A549 (cell line): ENCODE data around the gene INKA1. TPM values are rescaled to one million over a fixed set of nuclear protein-coding genes. Genes with fewer than 3 reads are reported as not detected.
"Not testable (repeated sequence)": the region's sequence is repeated elsewhere in the genome, so short reads cannot be mapped to it uniquely, and the experiment has no call there.

ENCODE experiments used
- ATAC-seq, 2 experiments: fragments of 200-7000 bp in 1 of 2; fragments of >200 bp in 1 of 2; cut with Nextera tagmentation in 1 of 2; cut with Tn5 transposase in 1 of 2; 3 replicates each; pipeline versions ENCODE4 v1.8.0 to v1.9.1; 2018 to 2020; ENCODE audit warnings: mild to moderate bottlenecking in 1 of 2, moderate library complexity in 1 of 2
- CTCF ChIA-PET: fragments of 300-600 bp; sonication (Branson Sonifier 250); formaldehyde crosslinking; extraction: SDS; loops from one replicate; lab custom pipeline; 2021; ENCODE audit warnings: antibody characterized with exemption, inconsistent platforms; lab: Yijun Ruan, JAX
- POLR2A ChIA-PET: fragments of 350-600 bp; formaldehyde crosslinking; extraction: SDS; loops from one replicate; lab custom pipeline; 2021; ENCODE audit warnings: antibody characterized with exemption, inconsistent platforms; lab: Yijun Ruan, JAX
- DNase-seq, 2 experiments: peaks; one replicate each; pipeline versions ENCODE4 v3.0.0 to v3.0.0-alpha.2; 2011 to 2016; ENCODE audit warnings: low read depth in 1 of 2, low spot score in 1 of 2
- FAIRE-seq: peaks from 2 replicates; lab custom pipeline; 2011; peaks lifted over from hg19 to GRCh38; lab: Jason Lieb, UNC
- H3K27ac ChIP-seq, 2 experiments: fragments of >200 bp; sonication (Bioruptor Twin); formaldehyde crosslinking; 3 replicates each; pipeline ENCODE4 v1.5.1; 2016 to 2017
- H3K4me1 ChIP-seq: fragments of >200 bp; sonication (Bioruptor Twin); formaldehyde crosslinking; 3 replicates; pipeline ENCODE4 v1.6.1; 2016
- H3K4me2 ChIP-seq: fragments of >200 bp; sonication (Bioruptor Twin); formaldehyde crosslinking; 3 replicates; pipeline ENCODE4 v1.6.1; 2016
- H3K4me3 ChIP-seq: fragments of >200 bp; sonication (Bioruptor Twin); formaldehyde crosslinking; 3 replicates; pipeline ENCODE4 v1.5.1; 2016
- H3K9me3 ChIP-seq: fragments of >200 bp; sonication (Bioruptor Twin); formaldehyde crosslinking; 3 replicates; pipeline ENCODE4 v1.6.1; 2016
- CHD2 ChIP-seq: fragments of 150-350 bp; IDR thresholded peaks from 2 replicates; pipeline ENCODE4 v1.6.1; 2014; ENCODE audit warnings: low read length; ENCODE audit not compliant: partially characterized antibody
- CHD4 ChIP-seq: fragments of 200-600 bp; sonication (generic); IDR thresholded peaks from 2 replicates; pipeline ENCODE4 v1.6.1; 2016; ENCODE audit warnings: antibody characterized with exemption, mild to moderate bottlenecking, borderline replicate concordance
- EHF ChIP-seq: fragments of 250-450 bp; sonication (Bioruptor Pico); IDR thresholded peaks from 2 replicates; pipeline ENCODE4 v1.5.0; 2020; ENCODE audit warnings: mild to moderate bottlenecking
- HOXB13 ChIP-seq: fragments of 250-450 bp; sonication (Bioruptor Pico); IDR thresholded peaks from 2 replicates; pipeline ENCODE4 v1.5.0; 2020; ENCODE audit warnings: low read depth, mild to moderate bottlenecking, moderate library complexity
- KDM1A ChIP-seq: fragments of 200-600 bp; sonication (generic); IDR thresholded peaks from 2 replicates; pipeline ENCODE4 v1.6.1; 2016; ENCODE audit warnings: low read depth, mild to moderate bottlenecking
- NR3C1 ChIP-seq: fragments of >200 bp; sonication (Bioruptor Twin); formaldehyde crosslinking; IDR thresholded peaks from 3 replicates; pipeline ENCODE4 v1.6.1; 2017
- RAD21 ChIP-seq, 2 experiments: fragments of >200 bp in 1 of 2; sonication (Bioruptor Twin) in 1 of 2; formaldehyde crosslinking in 1 of 2; IDR thresholded peaks in 1 of 2; conservative IDR thresholded peaks in 1 of 2; 2 replicates in 1 of 2; 3 replicates in 1 of 2; pipeline ENCODE4 v1.6.1; 2012 to 2018; ENCODE audit warnings: inconsistent platforms in 1 of 2
- RARB ChIP-seq: fragments of 250-450 bp; sonication (Bioruptor Pico); IDR thresholded peaks from 2 replicates; pipeline ENCODE4 v1.8.0; 2021; ENCODE audit warnings: mild to moderate bottlenecking, moderate library complexity
- TP53 ChIP-seq: fragments of 250-450 bp; sonication (Bioruptor Pico); IDR thresholded peaks from 2 replicates; pipeline ENCODE4 v1.5.0; 2021; ENCODE audit warnings: mild to moderate bottlenecking, moderate library complexity
- ZNF302 ChIP-seq: fragments of 250-450 bp; sonication (Bioruptor Pico); IDR thresholded peaks from 2 replicates; pipeline ENCODE4 v1.9.0; 2021; ENCODE audit warnings: inconsistent platforms, mild to moderate bottlenecking, moderate library complexity
- WGBS: methylation state at CpG from one replicate; pipeline ENCODE4 v1.1.6; 2017; ENCODE audit errors: missing lambda C conversion rate; 5-methylcytosine and 5-hydroxymethylcytosine counted together
- polyA plus RNA-seq, 4 experiments: library from polyadenylated mRNA; depleted of rRNA in 3 of 4; stranded (reverse); fragments of >200 nt; fragmentation: RNase III in 1 of 4; extraction: RNeasy Plus Mini Kit Qiagen cat#74134 plus additional on column Dnase treatment in 1 of 4; gene quantifications; 2 replicates in 3 of 4; 3 replicates in 1 of 4; pipeline ENCODE4 v1.2.3, GENCODE V29; 2011 to 2017
- TF ChIP-seq, protein P1 (sequence below): fragments of 200-600 bp; sonication (generic); IDR thresholded peaks from 2 replicates; pipeline ENCODE4 v1.6.1; 2016; ENCODE audit warnings: antibody characterized with exemption, mild to moderate bottlenecking, moderate library complexity
- TF ChIP-seq, protein P2 (sequence below): IDR thresholded peaks from 2 replicates; pipeline ENCODE4 v1.6.1; 2012

The INKA1 gene
- polyA plus RNA-seq, 2 of the 4 experiments (the other 2 are of a cell fraction) = 0.39 to 0.74 TPM

DNA sequence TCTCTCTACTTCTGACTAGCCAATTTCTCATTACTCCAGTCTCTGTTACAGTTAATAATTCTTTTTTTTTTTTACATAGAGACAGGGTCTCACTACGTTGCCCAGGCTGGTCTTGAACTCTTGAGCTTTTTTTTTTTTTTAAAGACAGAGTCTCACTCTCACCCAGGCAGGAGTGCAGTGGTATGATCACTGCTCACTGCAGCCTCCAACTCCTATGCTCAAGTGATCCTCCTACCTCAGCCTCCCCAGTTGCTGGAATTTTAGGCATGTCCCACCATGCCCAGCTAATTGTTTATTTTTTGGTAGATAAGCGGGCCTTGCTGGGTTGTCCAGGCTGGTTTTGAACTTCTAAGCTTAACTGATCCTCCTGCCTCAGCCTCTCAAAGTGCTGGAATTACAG lies 30.4 kb upstream of the INKA1 start (continued):
- TF ChIP-seq, protein P1, sequence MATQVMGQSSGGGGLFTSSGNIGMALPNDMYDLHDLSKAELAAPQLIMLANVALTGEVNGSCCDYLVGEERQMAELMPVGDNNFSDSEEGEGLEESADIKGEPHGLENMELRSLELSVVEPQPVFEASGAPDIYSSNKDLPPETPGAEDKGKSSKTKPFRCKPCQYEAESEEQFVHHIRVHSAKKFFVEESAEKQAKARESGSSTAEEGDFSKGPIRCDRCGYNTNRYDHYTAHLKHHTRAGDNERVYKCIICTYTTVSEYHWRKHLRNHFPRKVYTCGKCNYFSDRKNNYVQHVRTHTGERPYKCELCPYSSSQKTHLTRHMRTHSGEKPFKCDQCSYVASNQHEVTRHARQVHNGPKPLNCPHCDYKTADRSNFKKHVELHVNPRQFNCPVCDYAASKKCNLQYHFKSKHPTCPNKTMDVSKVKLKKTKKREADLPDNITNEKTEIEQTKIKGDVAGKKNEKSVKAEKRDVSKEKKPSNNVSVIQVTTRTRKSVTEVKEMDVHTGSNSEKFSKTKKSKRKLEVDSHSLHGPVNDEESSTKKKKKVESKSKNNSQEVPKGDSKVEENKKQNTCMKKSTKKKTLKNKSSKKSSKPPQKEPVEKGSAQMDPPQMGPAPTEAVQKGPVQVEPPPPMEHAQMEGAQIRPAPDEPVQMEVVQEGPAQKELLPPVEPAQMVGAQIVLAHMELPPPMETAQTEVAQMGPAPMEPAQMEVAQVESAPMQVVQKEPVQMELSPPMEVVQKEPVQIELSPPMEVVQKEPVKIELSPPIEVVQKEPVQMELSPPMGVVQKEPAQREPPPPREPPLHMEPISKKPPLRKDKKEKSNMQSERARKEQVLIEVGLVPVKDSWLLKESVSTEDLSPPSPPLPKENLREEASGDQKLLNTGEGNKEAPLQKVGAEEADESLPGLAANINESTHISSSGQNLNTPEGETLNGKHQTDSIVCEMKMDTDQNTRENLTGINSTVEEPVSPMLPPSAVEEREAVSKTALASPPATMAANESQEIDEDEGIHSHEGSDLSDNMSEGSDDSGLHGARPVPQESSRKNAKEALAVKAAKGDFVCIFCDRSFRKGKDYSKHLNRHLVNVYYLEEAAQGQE = no peak
- TF ChIP-seq EHF (CRISPR knock-in tag) (no peak), RAD21 (conservative IDR thresholded peaks at IDR 0.05 in 1 of 2, IDR thresholded peaks at IDR 0.05 in 1 of 2) (no peak), KDM1A (no peak)

DNA sequence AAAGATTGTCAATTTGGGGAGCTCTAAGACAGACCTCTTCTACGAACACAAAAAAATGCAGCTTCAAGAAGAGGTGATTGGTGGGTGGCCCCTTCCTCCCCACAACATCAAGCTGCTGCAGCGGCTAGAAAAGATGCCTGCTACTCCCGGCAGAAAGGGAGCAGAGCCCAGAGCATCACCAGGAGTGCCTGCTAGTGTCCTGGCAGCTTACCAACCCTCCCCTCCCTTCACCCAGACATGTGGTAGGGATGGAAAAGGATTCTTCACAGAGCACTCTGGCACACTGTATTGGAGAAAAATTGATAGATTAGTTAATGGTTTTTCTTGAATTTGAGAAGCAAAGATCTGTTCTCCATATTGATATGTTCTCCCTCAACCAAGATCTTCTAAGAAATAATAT lies 27.5 kb upstream of the INKA1 start:
- 57% methylated on average over 3 of the region's 3 CpGs for WGBS

DNA sequence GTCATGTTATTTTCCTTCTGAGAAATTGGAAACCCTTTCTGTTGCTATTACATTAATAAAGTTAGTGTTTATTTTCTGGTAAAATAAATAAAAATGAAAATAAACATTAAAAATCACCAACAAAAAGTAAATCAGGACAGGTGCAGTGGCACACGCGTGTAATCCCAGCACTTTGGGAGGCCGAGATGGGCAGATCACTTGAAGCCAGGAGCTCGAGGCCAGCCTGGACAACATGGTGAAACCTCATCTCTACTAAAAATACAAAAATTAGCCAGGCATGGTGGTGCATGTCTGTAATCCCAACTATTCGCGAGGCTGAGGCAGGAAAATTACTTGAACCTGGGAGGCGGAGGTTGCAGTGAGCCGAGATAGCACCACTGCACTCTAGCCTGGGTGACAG lies 27.0 kb upstream of the INKA1 start:
- POLR2A ChIA-PET, ATAC-seq, FAIRE-seq, H3K9me3 ChIP-seq, H3K4me3 ChIP-seq, H3K4me1 ChIP-seq, H3K4me2 ChIP-seq, DNase-seq, H3K27ac ChIP-seq: not testable (repeated sequence)
- CTCF ChIA-PET = interaction anchor here (1.7 kb wide), 1 partner anchor 27 kb away, joined by 4 read pairs; the partner anchor contains the start of gene INKA1
- WGBS = 91% methylated on average over 8 of the region's 8 CpGs

More for the DNA sequence above, 27.5 kb upstream of the INKA1 start:
- no peak overlapping the region for H3K4me3 ChIP-seq
- DNase-seq = no peak
- POLR2A ChIA-PET = no interaction called here
- TF ChIP-seq CHD4 = no peak
- TF ChIP-seq TP53 (CRISPR knock-in tag) = no peak
- no peak for TF ChIP-seq CHD2
- no peak for TF ChIP-seq NR3C1
- TF ChIP-seq, protein P2, sequence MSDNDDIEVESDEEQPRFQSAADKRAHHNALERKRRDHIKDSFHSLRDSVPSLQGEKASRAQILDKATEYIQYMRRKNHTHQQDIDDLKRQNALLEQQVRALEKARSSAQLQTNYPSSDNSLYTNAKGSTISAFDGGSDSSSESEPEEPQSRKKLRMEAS = no peak
- TF ChIP-seq, all 56 proteins: peak for 0
- H3K9me3 ChIP-seq = no peaks in the 10 kb centered on the region
- no peak for FAIRE-seq
- H3K4me1 ChIP-seq = peaks cover 9% of the 10 kb centered on the region; the same call in 2 of the 3 replicates
- CTCF ChIA-PET = no interaction called here
- H3K27ac ChIP-seq = no peak overlapping the region
- no peak for ATAC-seq
- no peak overlapping the region for H3K4me2 ChIP-seq

DNA sequence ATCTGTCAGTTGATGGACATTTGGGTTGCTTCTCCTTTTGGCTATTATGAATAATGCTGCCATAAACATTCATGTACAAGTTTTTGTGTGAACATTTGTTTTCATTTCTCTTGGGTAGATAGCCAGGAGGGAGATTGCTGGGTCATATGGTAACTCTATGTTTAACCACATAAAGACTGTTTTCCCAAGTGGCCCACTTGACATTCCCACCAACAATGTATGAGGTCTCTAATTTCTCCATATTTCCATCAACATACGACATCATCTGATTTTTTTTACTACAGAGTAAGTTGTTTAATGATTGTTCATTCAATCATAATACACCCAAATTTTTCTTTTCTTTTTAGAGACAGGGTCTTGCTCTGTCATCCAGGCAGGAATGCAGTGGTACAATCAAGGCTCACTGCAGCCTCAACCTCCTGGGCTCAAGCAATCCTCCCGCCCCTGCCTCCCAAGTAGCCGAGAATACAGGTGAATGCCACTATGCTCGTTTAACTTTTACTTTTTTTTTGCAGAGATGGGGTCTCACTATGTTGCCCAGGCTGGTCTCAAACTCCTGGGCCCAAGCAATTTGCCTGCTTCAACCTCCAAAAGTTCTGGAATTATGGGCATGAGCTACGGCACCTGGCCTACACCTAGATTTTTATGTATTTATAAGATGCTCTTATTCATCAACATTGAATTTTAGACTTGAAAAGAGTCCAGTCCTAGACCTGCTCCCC lies 23.5 kb upstream of the INKA1 start:
- no peak for TF ChIP-seq HOXB13 (CRISPR knock-in tag)
- TF ChIP-seq ZNF302 (CRISPR knock-in tag) = no peak
- no peak for TF ChIP-seq RAD21 (conservative IDR thresholded peaks at IDR 0.05 in 1 of 2, IDR thresholded peaks at IDR 0.05 in 1 of 2)
- TF ChIP-seq RARB (CRISPR knock-in tag) = no peak
- TF ChIP-seq, protein P2 = no peak
- H3K4me3 ChIP-seq = no peak overlapping the region
- H3K4me2 ChIP-seq = no peak overlapping the region
- ChIA-PET CTCF (interaction anchor here (0.9 kb wide), 1 partner anchor 23 kb away, joined by 3 read pairs; the partner anchor contains the start of gene INKA1), POLR2A (no interaction called here)
- ATAC-seq (no peak), DNase-seq (no peak), FAIRE-seq (no peak)
- H3K4me1 ChIP-seq = peaks cover 5% of the 10 kb centered on the region; the same call in 1 of the 3 replicates
- no peaks in the 10 kb centered on the region for H3K9me3 ChIP-seq
- H3K27ac ChIP-seq = no peak overlapping the region
- 98% methylated on average over 5 of the region's 5 CpGs for WGBS
